ENCODE results near the gene PRKCD.

DNA sequence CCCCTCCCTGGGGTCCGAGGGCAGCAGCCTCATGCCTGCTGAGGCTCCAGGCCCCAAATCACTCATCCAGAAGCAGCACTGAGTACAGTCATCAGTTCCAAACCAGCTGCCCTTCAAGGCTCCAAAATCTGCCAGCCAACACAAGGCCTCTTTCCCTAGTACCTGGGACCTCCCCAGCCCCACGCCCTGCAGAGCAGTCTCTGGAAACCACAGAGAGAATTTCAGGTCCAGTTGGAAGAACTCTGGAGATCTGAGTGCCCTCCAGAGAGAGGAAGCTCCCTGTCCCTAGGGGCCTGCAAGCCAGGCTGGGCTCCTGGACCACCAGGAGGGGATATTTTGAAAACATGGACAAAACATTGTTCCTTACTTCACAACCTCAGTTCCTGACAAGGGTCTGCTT is 68.6 kb downstream of the PRKCD start:
- TF ChIP-seq CTCF (IDR thresholded peaks at IDR 0.05; ENCODE audit: low read depth, low read length): no peak
- TF ChIP-seq MYC (IDR thresholded peaks at IDR 0.05; ENCODE audit: low read depth, low read length): no peak
- no peak for TF ChIP-seq POLR2A (IDR thresholded peaks at IDR 0.05; ENCODE audit: extremely low read depth, insufficient read length)

Data from NB4 (cell line).